ENCODE measurements around the gene RUNX3.
"Not testable (repeated sequence)": the region's sequence is repeated elsewhere in the genome, so short reads cannot be mapped to it uniquely, and the experiment has no call there.

RUNX3 gene

DNA sequence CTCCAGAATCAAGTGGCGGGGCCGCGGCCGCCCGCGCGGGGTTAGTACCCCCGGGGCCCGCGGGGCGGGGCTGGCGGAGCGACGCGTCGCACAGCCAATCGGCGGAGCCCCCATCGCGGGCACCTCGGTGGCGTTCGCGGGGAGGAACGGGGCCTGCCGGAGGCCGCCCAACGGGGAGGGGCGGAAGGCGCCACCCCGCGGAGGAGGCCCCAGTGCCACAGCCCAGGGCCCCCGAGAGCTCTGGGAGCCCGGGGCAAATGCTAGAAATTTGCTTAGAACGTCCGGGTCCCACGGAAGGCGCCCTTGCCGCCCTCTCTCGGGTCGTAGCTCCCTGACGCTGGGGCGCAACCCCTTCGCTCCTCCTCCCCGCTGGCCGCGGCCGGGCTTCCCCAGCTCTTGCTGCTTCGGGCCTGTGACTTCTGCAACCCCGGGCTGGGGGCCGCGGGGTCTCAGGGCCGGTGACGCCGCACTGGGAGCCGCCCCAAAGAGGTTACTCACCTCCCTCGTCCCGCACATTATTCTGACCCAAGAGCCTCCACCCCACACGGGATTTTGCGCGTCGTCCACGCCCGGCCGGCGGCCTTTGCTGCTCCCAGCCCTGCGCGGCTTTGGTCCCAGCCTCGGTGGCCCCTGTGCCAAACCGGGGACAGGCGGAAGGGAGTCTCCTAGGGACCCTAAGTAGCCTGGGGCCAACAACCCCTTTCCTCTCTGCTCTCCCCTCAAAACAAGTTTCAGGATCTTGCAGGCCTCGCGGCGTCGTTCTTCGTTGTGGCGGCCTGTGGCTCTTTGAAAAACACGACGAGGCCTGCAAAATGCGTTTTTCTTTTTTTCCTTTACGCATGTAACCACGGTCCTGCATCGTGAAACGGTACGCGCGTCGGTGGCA, at the start of gene RUNX3:
TSS of gene RUNX3 (minus strand) at position 17 of the 886 bp plus-strand sequence. CDS start 408 bp downstream, outside the sequence.
- DNase-seq (ENCODE audit: low read depth in 3 of 3, low spot score in 1 of 3) = peak; percentile 83 to 86 (median 86)

DNA sequence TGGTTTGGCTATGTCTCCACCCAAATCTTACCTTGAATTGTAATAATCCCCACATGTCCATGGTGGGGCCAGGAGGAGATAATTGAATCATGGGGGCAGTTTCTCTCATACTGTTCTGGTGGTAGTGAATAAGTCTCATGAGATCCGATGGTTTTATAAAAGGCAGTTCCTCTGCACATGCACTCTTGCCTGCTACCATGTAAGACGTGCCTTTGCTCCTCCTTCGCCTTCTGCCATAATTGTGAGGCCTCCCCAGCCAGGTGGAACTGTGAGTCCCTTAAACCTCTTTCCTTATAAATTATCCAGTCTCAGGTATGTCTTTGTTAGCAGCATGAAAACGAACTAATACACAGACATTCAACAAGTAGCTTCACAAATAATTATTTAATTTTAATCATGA, 49.2 kb upstream of the RUNX3 start:
- not testable (repeated sequence) for DNase-seq (ENCODE audit: low read depth in 3 of 3, low spot score in 1 of 3)

DNA sequence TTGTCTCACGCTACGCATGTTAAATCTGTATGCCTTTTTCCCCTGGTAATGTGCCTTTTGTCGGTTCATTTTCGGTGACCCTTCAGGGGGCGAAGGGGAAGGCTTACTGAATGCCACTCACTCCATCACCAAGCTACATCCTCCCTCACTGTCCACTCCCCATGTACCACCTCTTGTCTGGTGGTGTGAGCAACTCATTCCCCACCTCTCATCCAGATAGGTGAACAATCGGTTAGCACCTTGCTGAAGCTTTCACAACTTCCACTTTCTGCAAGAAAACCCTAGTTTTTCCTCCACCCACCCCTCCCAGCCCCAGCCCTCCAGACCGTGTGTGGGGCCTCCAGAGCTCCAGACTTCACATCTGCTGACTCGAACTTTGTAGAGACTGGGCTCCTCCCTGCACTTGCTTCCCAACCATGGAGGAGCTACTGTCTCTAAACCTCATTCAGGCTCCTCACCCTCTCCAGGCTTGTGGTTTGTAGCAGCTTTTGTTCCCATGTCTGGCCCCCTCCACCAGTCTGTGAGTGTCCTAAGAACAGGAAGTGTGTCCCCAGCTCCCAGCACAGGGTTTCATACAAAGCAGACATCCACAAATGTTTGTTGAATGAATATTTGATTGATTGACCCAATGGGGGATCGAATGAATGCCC, 48.4 kb upstream of the RUNX3 start:
- no peak for DNase-seq (ENCODE audit: low read depth in 3 of 3, low spot score in 1 of 3)

DNA sequence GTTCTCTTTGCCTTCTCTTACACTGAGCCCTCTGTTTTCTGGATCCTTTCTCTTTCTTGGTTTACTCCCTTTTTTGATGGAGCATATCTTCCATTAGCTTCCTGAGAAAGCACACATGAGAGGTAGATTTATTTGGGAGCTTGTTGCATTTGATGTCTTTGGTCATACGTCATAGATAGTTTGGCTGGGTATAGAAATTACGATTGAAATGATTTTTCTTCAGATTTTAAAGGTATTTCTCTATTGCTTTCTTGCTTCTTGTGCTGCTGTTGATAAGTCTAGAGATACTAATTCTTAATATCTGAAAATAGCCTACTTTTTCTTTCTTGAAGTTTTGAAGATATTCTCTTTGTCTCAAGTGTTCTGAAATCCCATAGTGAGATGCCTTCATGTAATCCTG, 45.3 kb upstream of the RUNX3 start:
- no peak for DNase-seq (ENCODE audit: low read depth in 3 of 3, low spot score in 1 of 3)

GRCh38 chr1:24973315-24973714, 43.2 kb upstream of the RUNX3 start:
- no peak for DNase-seq (ENCODE audit: low read depth in 3 of 3, low spot score in 1 of 3)

DNA sequence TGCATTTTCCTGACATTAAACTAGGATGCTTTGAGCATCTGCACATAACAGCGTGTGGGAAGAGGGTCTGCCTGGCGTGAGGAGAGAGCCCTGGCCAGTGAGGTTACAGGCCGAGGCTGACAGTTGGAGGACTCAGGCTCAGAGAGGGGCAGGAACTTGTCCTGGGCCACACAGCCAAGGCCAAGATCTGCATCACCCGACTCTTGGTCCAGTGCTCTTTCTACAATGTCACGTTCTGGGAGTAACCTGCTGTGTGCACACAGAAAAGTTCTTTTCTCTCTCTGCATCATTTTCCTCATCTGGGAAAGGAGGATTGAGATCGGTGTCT, 42.8 kb upstream of the RUNX3 start:
- DNase-seq (ENCODE audit: low read depth in 3 of 3, low spot score in 1 of 3) = no peak

DNA sequence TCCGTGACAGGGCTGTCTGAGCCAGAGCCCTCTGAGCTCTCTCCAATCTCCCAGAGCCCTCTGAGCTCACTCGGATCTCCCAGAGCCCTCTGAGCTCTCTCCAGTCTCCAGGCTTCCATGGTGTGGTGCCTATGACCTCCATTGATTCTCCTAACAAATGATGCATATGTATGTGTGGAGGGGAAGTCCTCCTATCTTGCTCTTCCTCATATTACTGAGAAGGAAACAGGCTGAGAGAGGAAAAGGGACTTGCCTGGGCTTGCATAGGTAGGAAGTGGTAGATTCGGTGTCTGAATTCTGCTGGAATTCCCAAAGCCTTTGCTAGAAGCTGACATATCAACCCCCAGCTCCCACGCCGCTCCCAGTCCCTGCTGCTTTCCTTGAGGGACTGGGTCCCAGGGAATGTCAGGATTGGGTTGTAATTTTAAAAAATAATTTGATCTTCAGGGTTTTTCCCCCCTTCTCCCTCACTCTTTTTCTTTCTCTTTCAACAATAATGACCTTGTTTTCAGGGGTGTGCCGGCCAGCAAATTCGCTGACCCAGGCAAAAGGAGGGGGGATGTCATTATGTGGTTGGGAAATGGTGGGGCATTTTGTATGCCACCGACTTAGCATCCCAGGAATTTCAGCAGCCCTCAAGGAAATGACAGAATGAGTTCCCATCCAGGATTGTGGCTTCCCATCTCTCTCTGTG, 42.3 kb upstream of the RUNX3 start:
- no peak for DNase-seq (ENCODE audit: low read depth in 3 of 3, low spot score in 1 of 3)

DNA sequence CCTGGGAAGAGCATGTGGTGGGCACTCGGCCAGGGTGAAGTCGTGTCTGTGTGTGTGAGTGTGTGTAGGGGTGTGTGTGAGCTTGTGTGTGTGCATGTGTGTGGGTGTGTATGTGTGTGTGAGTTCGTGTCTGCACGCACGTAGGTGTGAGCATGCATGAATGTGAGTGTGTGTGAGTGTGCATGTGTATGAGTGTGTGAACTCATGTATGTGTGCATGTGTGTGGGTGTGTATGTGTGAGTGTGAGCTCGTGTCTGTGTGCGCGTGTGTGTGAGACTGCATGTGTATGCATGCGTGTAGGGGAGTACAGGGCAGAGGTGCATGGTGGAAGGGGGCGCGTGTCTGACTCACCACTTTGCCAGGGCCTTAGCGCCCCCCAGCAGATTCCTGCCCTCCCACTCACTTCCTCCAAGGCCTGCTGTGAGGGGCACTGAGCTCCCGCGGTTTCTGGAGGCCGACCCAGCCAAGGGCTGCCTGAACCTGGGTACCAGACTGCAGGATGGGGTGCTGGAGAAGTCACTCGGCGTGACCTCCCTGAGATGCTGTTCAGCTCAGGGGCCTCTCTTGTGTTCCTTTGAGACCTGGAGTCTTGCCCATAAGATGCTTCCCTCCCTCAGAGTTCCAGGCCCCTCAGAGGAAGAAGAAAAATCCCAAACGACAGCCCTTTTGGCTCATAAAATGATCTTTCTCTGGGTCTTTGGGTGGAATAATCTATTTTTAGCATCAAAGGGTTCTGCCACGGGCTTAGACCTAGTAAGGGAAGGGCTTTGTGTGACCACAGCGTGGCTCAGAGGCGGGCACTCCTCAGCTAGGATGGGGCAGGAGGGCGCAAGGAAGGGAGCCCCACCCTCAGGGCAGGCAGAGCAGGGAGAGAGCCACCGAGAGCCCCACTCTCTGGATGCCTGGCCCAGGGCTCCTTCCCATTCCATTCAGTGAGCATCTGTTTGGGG, 41.1 kb upstream of the RUNX3 start:
- no peak for DNase-seq (ENCODE audit: low read depth in 3 of 3, low spot score in 1 of 3)

DNA sequence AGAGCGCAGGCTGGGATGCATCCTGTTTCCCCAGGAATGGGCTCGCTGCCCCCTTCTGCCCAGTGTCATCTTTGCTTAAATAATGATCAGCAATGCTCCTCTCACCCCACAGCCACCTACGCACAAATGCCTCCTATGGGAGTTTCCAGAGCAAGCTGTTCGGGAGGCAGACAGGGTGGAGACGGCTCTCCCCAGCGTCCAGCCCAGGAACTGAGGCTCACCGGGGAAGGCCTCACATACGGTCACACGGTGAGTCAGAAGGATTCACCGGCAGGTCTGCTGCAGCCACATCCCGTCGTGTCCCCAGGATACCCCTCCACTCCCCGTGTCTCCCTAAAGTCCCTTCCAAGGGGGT, 40.3 kb upstream of the RUNX3 start:
- DNase-seq (ENCODE audit: low read depth in 3 of 3, low spot score in 1 of 3) = no peak

GRCh38 chr1:24969596-24970398, 39.7 kb upstream of the RUNX3 start:
- no peak for DNase-seq (ENCODE audit: low read depth in 3 of 3, low spot score in 1 of 3)

DNA sequence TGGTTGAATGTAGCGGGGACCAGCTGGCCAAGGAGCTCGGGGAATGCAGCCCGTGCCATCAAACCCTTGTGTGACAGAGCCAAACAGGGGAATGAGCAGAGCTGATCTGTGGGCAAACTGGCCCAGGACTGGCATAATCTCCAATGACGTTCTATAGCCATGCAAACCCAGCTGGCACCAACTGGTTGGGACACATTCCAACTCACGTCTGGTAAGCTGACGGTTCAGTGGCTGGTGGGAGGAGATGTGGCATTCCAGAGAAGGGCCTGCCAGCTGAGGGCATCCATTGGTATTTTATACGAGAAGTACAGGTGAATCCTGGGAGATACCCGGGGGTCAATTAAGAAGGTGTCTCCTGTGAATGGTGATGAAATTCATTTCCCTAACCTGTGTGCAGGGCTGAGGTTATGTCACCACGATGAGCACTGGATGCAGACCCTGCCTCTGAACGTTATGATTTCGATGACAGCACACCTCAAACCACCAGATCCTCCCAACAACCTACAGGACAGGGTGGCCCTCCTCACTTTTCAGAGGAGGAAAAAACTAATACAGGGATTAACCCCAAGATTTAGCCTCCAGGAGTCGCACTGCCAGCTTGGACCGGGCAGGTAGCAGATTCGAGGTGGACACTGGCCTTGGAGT, 39.0 kb upstream of the RUNX3 start:
- no peak for DNase-seq (ENCODE audit: low read depth in 3 of 3, low spot score in 1 of 3)

- DNase-seq (ENCODE audit: low read depth in 3 of 3, low spot score in 1 of 3) = no peak
These were observed 37.9 kb upstream of the RUNX3 start for GRCh38 chr1:24967962-24968361.

DNA sequence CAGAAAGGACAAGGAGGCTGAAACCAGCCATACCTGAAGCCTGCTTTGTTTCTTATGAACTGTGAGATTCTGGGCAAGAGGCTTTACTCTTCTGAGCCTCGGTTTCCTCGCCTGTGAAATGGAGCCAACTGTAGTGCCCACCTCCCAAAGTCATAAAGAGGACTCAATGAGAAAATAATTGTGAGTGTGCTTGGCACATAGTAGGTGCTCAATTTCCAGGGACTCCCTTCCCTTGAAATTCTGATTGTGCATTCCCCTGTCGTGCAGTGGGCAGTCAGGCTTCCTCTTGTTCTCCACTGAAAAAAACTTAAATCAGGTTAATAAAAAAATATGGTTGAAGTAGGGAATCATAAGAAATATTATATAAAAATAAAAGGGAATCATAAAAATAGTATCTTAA, 37.5 kb upstream of the RUNX3 start:
- no peak for DNase-seq (ENCODE audit: low read depth in 3 of 3, low spot score in 1 of 3)

GRCh38 chr1:24966724-24967346, 36.8 kb upstream of the RUNX3 start:
- DNase-seq (ENCODE audit: low read depth in 3 of 3, low spot score in 1 of 3) = peak in 1 of 3 donors; percentile 29

GRCh38 chr1:24966121-24966723, 36.1 kb upstream of the RUNX3 start:
- no peak for DNase-seq (ENCODE audit: low read depth in 3 of 3, low spot score in 1 of 3)

GRCh38 chr1:24965571-24965930, 35.5 kb upstream of the RUNX3 start:
- DNase-seq (ENCODE audit: low read depth in 3 of 3, low spot score in 1 of 3) = no peak

DNA sequence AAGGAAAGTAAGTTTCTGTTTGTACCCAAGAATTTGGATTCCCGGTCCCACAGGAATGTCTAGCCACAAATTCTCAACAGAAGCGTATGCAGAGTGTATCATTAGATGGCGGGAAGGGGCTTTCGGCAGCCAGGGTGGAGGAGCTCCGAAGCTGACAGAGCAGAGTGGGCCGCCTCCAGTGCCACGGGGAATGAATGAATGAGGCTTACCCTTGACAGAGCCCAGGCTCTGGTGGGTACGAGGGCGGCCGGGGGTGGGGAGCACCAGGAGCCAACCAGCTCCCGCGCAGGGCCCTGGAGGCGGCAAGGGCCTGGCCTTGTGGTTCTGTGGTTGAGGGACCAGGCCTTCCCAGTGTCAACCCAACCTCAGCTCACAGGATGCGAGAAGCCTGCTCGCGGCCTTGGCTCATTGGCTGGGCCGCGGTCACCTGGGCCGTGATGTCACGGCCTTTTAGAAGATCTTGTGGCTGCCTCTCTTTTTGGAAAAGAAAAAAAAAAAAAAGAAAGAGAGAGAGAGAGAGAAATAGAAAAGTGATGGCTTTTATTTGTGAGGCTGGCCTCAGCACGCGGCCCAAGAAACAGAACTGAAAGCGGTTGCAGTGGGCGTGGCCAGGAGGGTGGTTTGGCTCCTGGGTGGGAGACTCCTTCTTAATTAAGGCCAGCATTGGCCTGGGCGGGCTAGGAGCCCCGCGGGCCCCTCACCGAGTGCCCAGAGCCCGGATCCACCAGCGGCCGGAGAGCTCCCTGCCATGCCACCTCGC, 34.9 kb upstream of the RUNX3 start:
- DNase-seq (ENCODE audit: low read depth in 3 of 3, low spot score in 1 of 3) = peak; percentile 57 to 65 (median 62)
